IMR-90 (cell line): ENCODE measurements around the gene PDHB. TPM values are rescaled to one million over a fixed set of nuclear protein-coding genes. Genes with fewer than 3 reads are reported as not detected.

ENCODE experiments used
- ATAC-seq: fragments of 200-7000 bp; cut with Tn5 transposase; 2 replicates; pipeline ENCODE4 v1.9.1; 2020; ENCODE audit warnings: low read depth, mild to moderate bottlenecking, moderate library complexity
- BruUV-seq: library from RNA; stranded (reverse); fragments of 400-500 nt; replicated peaks from 2 replicates; lab custom pipeline; 2021; lab: Mats Ljungman, UMichigan
- CTCF ChIA-PET: fragments of 300-600 bp; formaldehyde crosslinking; extraction: SDS; loops from one replicate; lab custom pipeline; 2021; ENCODE audit warnings: antibody characterized with exemption; lab: Yijun Ruan, JAX
- POLR2A ChIA-PET: fragments of 300-600 bp; sonication (Branson Sonifier 250); formaldehyde crosslinking; loops from one replicate; lab custom pipeline; 2022; ENCODE audit warnings: antibody characterized with exemption; ENCODE audit not compliant: unreplicated experiment; lab: Charles Lee
- DNase-seq: peaks from one replicate; pipeline ENCODE4 v3.0.0; 2013
- H2AFZ ChIP-seq: replicated peaks from 2 replicates; pipeline ENCODE3; 2013; ENCODE audit warnings: low read length, mild to moderate bottlenecking; ENCODE audit not compliant: poor library complexity
- H2AK5ac ChIP-seq: 2 replicates; pipeline ENCODE4 v1.6.1; 2013; ENCODE audit warnings: low read depth, low read length, inconsistent platforms
- H2AK9ac ChIP-seq: replicated peaks from 2 replicates; pipeline ENCODE3; 2013; ENCODE audit warnings: mild to moderate bottlenecking, low read depth, low read length, moderate library complexity; ENCODE audit not compliant: poor library complexity
- H2BK120ac ChIP-seq: 2 replicates; pipeline ENCODE4 v1.6.1; 2013; ENCODE audit warnings: low read depth, low read length, inconsistent platforms
- H2BK15ac ChIP-seq: 3 replicates; pipeline ENCODE4 v1.6.1; 2013; ENCODE audit warnings: low read depth, low read length, inconsistent platforms
- H2BK20ac ChIP-seq: 2 replicates; pipeline ENCODE4 v1.6.1; 2013; ENCODE audit warnings: low read depth, mild to moderate bottlenecking, inconsistent platforms, low read length, moderate library complexity
- H2BK5ac ChIP-seq: 2 replicates; pipeline ENCODE4 v1.6.1; 2013; ENCODE audit warnings: mild to moderate bottlenecking, low read depth, low read length, inconsistent platforms; ENCODE audit not compliant: poor library complexity, severe bottlenecking
- H3K14ac ChIP-seq: replicated peaks from 2 replicates; pipeline ENCODE4 v1.6.1; 2013; ENCODE audit warnings: low read depth, low read length, inconsistent platforms
- H3K18ac ChIP-seq: 2 replicates; pipeline ENCODE4 v1.6.1; 2013; ENCODE audit warnings: low read depth, low read length, control low read depth
- H3K23ac ChIP-seq: 2 replicates; pipeline ENCODE4 v1.6.1; 2013; ENCODE audit warnings: low read depth, low read length, inconsistent platforms
- H3K27ac ChIP-seq: 2 replicates; pipeline ENCODE4 v1.5.1; 2013; ENCODE audit warnings: mild to moderate bottlenecking, control low read depth, low read length; ENCODE audit not compliant: insufficient read depth
- H3K27me3 ChIP-seq: 2 replicates; pipeline ENCODE4 v1.6.1; 2013; ENCODE audit warnings: low read length; ENCODE audit not compliant: control insufficient read depth, insufficient read depth
- H3K36me3 ChIP-seq: 2 replicates; pipeline ENCODE4 v1.6.1; 2013; ENCODE audit warnings: low read length, mixed read lengths; ENCODE audit not compliant: control insufficient read depth, insufficient read depth
- H3K4ac ChIP-seq: 2 replicates; pipeline ENCODE4 v1.6.1; 2013; ENCODE audit warnings: low read depth, low read length, inconsistent platforms
- H3K4me1 ChIP-seq: 2 replicates; pipeline ENCODE4 v1.6.1; 2013; ENCODE audit warnings: low read length, mixed read lengths; ENCODE audit not compliant: control insufficient read depth, insufficient read depth
- H3K4me2 ChIP-seq: 2 replicates; pipeline ENCODE4 v1.6.1; 2013; ENCODE audit warnings: low read depth, mild to moderate bottlenecking, control low read depth, low read length, moderate library complexity
- H3K4me3 ChIP-seq: 2 replicates; pipeline ENCODE4 v1.5.1; 2013; ENCODE audit warnings: low read depth, mild to moderate bottlenecking, control low read depth, low read length, moderate library complexity; ENCODE audit not compliant: insufficient read depth
- H3K56ac ChIP-seq: 2 replicates; pipeline ENCODE4 v1.6.1; 2013; ENCODE audit warnings: low read length, inconsistent platforms; ENCODE audit not compliant: insufficient read depth; ENCODE audit errors: extremely low read depth
- H3K79me1 ChIP-seq, 2 experiments: 2 replicates each; pipeline ENCODE4 v1.6.1; 2013; ENCODE audit warnings: low read length in 2 of 2, inconsistent platforms in 1 of 2, low read depth in 1 of 2
- H3K9ac ChIP-seq: 2 replicates; pipeline ENCODE4 v1.6.1; 2013; ENCODE audit warnings: low read depth, low read length, control low read depth
- H3K9me1 ChIP-seq: 2 replicates; pipeline ENCODE4 v1.6.1; 2013; ENCODE audit warnings: low read length, inconsistent platforms; ENCODE audit not compliant: insufficient read depth
- H3K9me3 ChIP-seq: 2 replicates; pipeline ENCODE4 v1.6.1; 2013; ENCODE audit warnings: low read length; ENCODE audit not compliant: control insufficient read depth, insufficient read depth
- H4K20me1 ChIP-seq: 2 replicates; pipeline ENCODE4 v1.6.1; 2013; ENCODE audit warnings: low read length, inconsistent platforms; ENCODE audit not compliant: insufficient read depth
- H4K5ac ChIP-seq: 2 replicates; pipeline ENCODE4 v1.6.1; 2013; ENCODE audit warnings: mild to moderate bottlenecking, low read depth, low read length, control low read depth
- H4K8ac ChIP-seq, 2 experiments: 2 replicates each; pipeline ENCODE4 v1.6.1; 2013; ENCODE audit warnings: low read depth in 2 of 2, low read length in 2 of 2, control low read depth in 1 of 2, inconsistent platforms in 1 of 2
- H4K91ac ChIP-seq: 2 replicates; pipeline ENCODE4 v1.6.1; 2013; ENCODE audit warnings: low read depth, low read length, inconsistent platforms; ENCODE audit not compliant: insufficient read depth
- BHLHE40 ChIP-seq: fragments of 150-350 bp; IDR thresholded peaks from 2 replicates; pipeline ENCODE4 v1.6.1; 2016; ENCODE audit warnings: mild to moderate bottlenecking, low read depth, low read length
- FOS ChIP-seq: fragments of 150-350 bp; IDR thresholded peaks from 2 replicates; pipeline ENCODE4 v1.6.1; 2016; ENCODE audit warnings: low read depth, low read length
- MAFK ChIP-seq: IDR thresholded peaks from 2 replicates; pipeline ENCODE4 v1.6.1; 2012; ENCODE audit warnings: low read depth, low read length, improper control_type of control experiment
- MXI1 ChIP-seq: IDR thresholded peaks from 2 replicates; pipeline ENCODE4 v1.6.1; 2012; ENCODE audit warnings: low read depth, mild to moderate bottlenecking, low read length, moderate library complexity, borderline replicate concordance
- NFE2L2 ChIP-seq: fragments of 150-350 bp; IDR thresholded peaks from 2 replicates; pipeline ENCODE4 v1.6.1; 2016; ENCODE audit warnings: low read depth, mild to moderate bottlenecking, low read length
- POLR2A ChIP-seq: IDR thresholded peaks from 2 replicates; pipeline ENCODE4 v1.6.1; 2012; ENCODE audit warnings: mild to moderate bottlenecking, low read depth, low read length
- SMC3 ChIP-seq: fragments of 150-350 bp; IDR thresholded peaks from 2 replicates; pipeline ENCODE4 v1.6.1; 2016; ENCODE audit warnings: low read depth, mild to moderate bottlenecking, antibody characterized with exemption, low read length, moderate library complexity
- WGBS, 2 experiments: methylation state at CpG; one replicate each; pipeline versions ENCODE4 v1.1.5 to v1.1.7; 2013; ENCODE audit warnings: missing lambda C conversion rate in 2 of 2; ENCODE audit not compliant: insufficient read length in 1 of 2; ENCODE audit errors: extremely low coverage in 2 of 2; 5-methylcytosine and 5-hydroxymethylcytosine counted together
- dilution Hi-C: fragments of 300-500 bp; cut with HindIII; formaldehyde crosslinking; loops from one replicate; pipeline ENCODE4 v1.14.3; 2018; ENCODE audit warnings: low sequenced_read_pairs; ENCODE audit not compliant: unreplicated experiment
- in situ Hi-C: fragments of 300-500 bp; cut with MboI; formaldehyde crosslinking; loops from 3 replicates; pipeline ENCODE4 v1.14.3; 2019; ENCODE audit warnings: low sequenced_read_pairs, inconsistent platforms, mixed read lengths
- intact Hi-C: fragments of 100-400 bp; cut with micrococcal nuclease; formaldehyde crosslinking; loops from 2 replicates; pipeline ENCODE4 v1.10.0; 2022
- polyA plus RNA-seq, 3 experiments: library from polyadenylated mRNA; depleted of rRNA; stranded (reverse); fragments of >200 nt; gene quantifications; 2 replicates each; pipeline ENCODE4 v1.2.3, GENCODE V29; 2012; ENCODE audit warnings: low replicate concordance in 1 of 3
- total RNA-seq: library from RNA; depleted of rRNA; stranded (reverse); fragments of >200 nt; gene quantifications from 2 replicates; pipeline ENCODE4 v1.2.3, GENCODE V29; 2012

PDHB gene
- total and polyA plus RNA-seq, 2 of the 4 experiments (the other 2 are of a cell fraction), result 69.2 to 73.5 TPM

- H2AK5ac ChIP-seq, result peak overlapping the region; percentile 98
- POLR2A ChIA-PET, result interaction anchor here (0.6 kb wide), 2 partner anchors 9 to 49 kb away, joined by 3 read pairs; no protein-coding TSS in a partner anchor
- H2BK15ac ChIP-seq, result peak overlapping the region; percentile 86; the same call in 2 of the 3 replicates
- peak overlapping the region; percentile 93 for H4K5ac ChIP-seq
- H3K36me3 ChIP-seq, result peaks cover 12% of the 10 kb centered on the region; the same call in 1 of the 2 replicates
- ATAC-seq, result peak; percentile 9
- in situ Hi-C loops, result no loop called here
- H2BK5ac ChIP-seq, result peak overlapping the region; percentile 92
- H3K9ac ChIP-seq, result peak overlapping the region; percentile 57
- intact Hi-C loops, result loop anchor here (5.0 kb wide), 1 partner anchor 34 kb away; no protein-coding TSS in a partner anchor
- H3K27me3 ChIP-seq, result no peaks in the 10 kb centered on the region
- H3K9me3 ChIP-seq, result no peaks in the 10 kb centered on the region
- peak overlapping the region; percentile 96 for H2BK20ac ChIP-seq
- peak overlapping the region; percentile 33 to 76; a peak in 3 of 4 replicates for H4K8ac ChIP-seq
- dilution Hi-C loops, result no loop called here
- H3K79me1 ChIP-seq, result peaks cover 16 to 45% of the 10 kb centered on the region in 2 experiments
- H4K91ac ChIP-seq, result peak overlapping the region; percentile 96
- H3K4me3 ChIP-seq, result no peak overlapping the region
- BruUV-seq, result no TSS peak
- DNase-seq, result peak; percentile 94
- peaks cover 6% of the 10 kb centered on the region; the same call in 1 of the 2 replicates for H4K20me1 ChIP-seq
- peak overlapping the region; percentile 78; the same call in 1 of the 2 replicates for H3K56ac ChIP-seq
- peak overlapping the region; percentile 50 for H2AFZ ChIP-seq
- H3K9me1 ChIP-seq, result peaks cover 44% of the 10 kb centered on the region
- H3K27ac ChIP-seq, result peak overlapping the region; percentile 98
- CTCF ChIA-PET, result interaction anchor here (0.7 to 1.3 kb wide), 2 partner anchors 51 to 53 kb away, joined by 3 read pairs; no protein-coding TSS in a partner anchor
- TF ChIP-seq POLR2A, result peak; percentile 34; the same call in 1 of the 2 replicates
- TF ChIP-seq FOS, result no peak
- 0 out of 2 replicates have a peak, but pooled peaks have one; percentile 22 for TF ChIP-seq BHLHE40
- TF ChIP-seq NFE2L2, result peak; percentile 53; the same call in 1 of the 2 replicates
- peak; percentile 63; the same call in 1 of the 2 replicates for TF ChIP-seq MXI1
- TF ChIP-seq SMC3, result no peak
- TF ChIP-seq MAFK, result peak; percentile 62; the same call in 1 of the 2 replicates
- H3K4me2 ChIP-seq, result no peak overlapping the region
- peak overlapping the region; percentile 91 for H3K4ac ChIP-seq
- H2AK9ac ChIP-seq, result peak overlapping the region; percentile 47
- H3K14ac ChIP-seq, result peak overlapping the region; percentile 85
- H3K18ac ChIP-seq, result peak overlapping the region; percentile 93
- peaks cover 42% of the 10 kb centered on the region for H3K4me1 ChIP-seq
- H2BK120ac ChIP-seq, result peak overlapping the region; percentile 97
- 15% methylated on average over 2 of the region's 3 CpGs; no CpG with 5 or more reads in 1 of the 2 experiments for WGBS, 2 experiments
- H3K23ac ChIP-seq, result peak overlapping the region; percentile 96
These were observed 46.8 kb downstream of the PDHB start for GRCh38 chr3:58386626-58387365.
